ENCODE measurements around the gene FGF8. TPM values are rescaled to one million over a fixed set of nuclear protein-coding genes. Genes with fewer than 3 reads are reported as not detected.

Gene FGF8
- total RNA-seq, 1 experiment from 2014 or later: 14.3 TPM

DNA sequence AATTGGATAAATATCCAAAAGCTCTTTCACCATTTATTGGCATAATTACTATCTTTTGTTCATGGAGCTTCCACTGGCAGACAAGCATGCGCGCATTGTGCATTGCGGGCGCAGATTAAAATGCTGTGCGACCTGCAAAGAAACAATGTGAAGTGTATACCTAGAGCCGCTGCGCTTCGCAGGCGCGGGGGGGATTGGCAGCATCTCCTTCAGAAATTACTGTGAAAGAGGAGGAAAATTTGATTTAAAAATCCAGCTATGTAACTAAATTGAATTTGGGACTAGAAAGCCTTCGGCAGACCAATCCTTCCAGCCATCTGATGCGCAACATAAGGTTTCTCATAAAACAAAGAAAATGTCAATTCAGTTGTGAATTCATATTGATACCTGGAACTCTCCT lies 17.6 kb upstream of the FGF8 start:
- no peak overlapping the region for H3K4me3 Mint-ChIP-seq
- H4K91ac ChIP-seq (ENCODE audit: insufficient read length, low read depth, low read length): no peak overlapping the region
- no peaks in the 10 kb centered on the region for H3K9me3 Mint-ChIP-seq
- H4K8ac ChIP-seq (replicated peaks; ENCODE audit: insufficient read length, low read depth, low read length): no peak overlapping the region
- TF ChIP-seq CTCF (conservative IDR thresholded peaks at IDR 0.05): no peak
- no peak overlapping the region for H2BK15ac ChIP-seq (ENCODE audit: low read depth, low read length)
- peaks cover 51 to 85% (median 80%) of the 10 kb centered on the region in 3 experiments for H3K36me3 Mint-ChIP-seq (ENCODE audit: insufficient read depth in 1 of 3, low read depth in 3 of 3)
- no peak overlapping the region for H2BK120ac ChIP-seq (ENCODE audit: low read depth, low read length, poor library complexity, severe bottlenecking)
- H3K18ac ChIP-seq (ENCODE audit: insufficient read length, low read depth, low read length): no peak overlapping the region
- H3K23me2 ChIP-seq (ENCODE audit: insufficient read length, low read depth, low read length, poor library complexity, severe bottlenecking): no peaks in the 10 kb centered on the region
- no peak overlapping the region for H4K5ac ChIP-seq (ENCODE audit: insufficient read length, low read depth, low read length)
- H3T11ph ChIP-seq (ENCODE audit: low read length): no peak overlapping the region
- no peak overlapping the region for H3K23ac ChIP-seq (ENCODE audit: insufficient read length, low read depth, low read length)
- H3K27ac ChIP-seq (ENCODE audit: insufficient read length, low read depth, low read length): no peak overlapping the region
- no peaks in the 10 kb centered on the region for H3K27me3 ChIP-seq (ENCODE audit: insufficient read depth, low read length)
- H4K20me1 ChIP-seq (ENCODE audit: control insufficient read depth, insufficient read depth, insufficient read length): no peaks in the 10 kb centered on the region
- H3K4me2 ChIP-seq (ENCODE audit: insufficient read depth, insufficient read length, low read length): no peak overlapping the region
- WGBS (ENCODE audit: extremely low coverage, insufficient read length, low lambda C conversion rate): no CpG with 5 or more reads among the region's 12 CpGs
- no peak for DNase-seq
- H2BK12ac ChIP-seq (ENCODE audit: insufficient read length, low read depth, low read length): no peak overlapping the region
- no peak overlapping the region for H3K56ac ChIP-seq (ENCODE audit: insufficient read length, low read depth, low read length)
- H3K79me2 ChIP-seq (ENCODE audit: insufficient read depth, low read length): no peaks in the 10 kb centered on the region
- H3K27ac Mint-ChIP-seq: no peak overlapping the region
- H3K4me1 ChIP-seq (ENCODE audit: insufficient read depth, low read length): no peaks in the 10 kb centered on the region
- no peak overlapping the region for H3K9ac ChIP-seq (ENCODE audit: extremely low read depth, insufficient read length, low read length)
- H3K4ac ChIP-seq (ENCODE audit: low read depth, low read length): no peak overlapping the region
- no peak overlapping the region for H2AK5ac ChIP-seq (ENCODE audit: insufficient read length, low read length)
- H2BK5ac ChIP-seq (ENCODE audit: insufficient read length, low read length): no peak overlapping the region
- no peak overlapping the region for H2AFZ ChIP-seq (ENCODE audit: low read length)
- H3K79me1 ChIP-seq (ENCODE audit: insufficient read depth, low read depth, low read length, poor library complexity, severe bottlenecking): peaks cover 2% of the 10 kb centered on the region
- no peaks in the 10 kb centered on the region for H3K9me3 ChIP-seq (ENCODE audit: control insufficient read depth, low read depth, low read length)
- no peaks in the 10 kb centered on the region for H3K27me3 Mint-ChIP-seq (ENCODE audit: low read depth)
- H3K4me1 Mint-ChIP-seq: no peaks in the 10 kb centered on the region
- H2BK20ac ChIP-seq (ENCODE audit: low read depth, low read length, poor library complexity, severe bottlenecking): no peak overlapping the region
- no peak overlapping the region for H3K14ac ChIP-seq (ENCODE audit: insufficient read depth, low read length)
